Glutamatergic neuron (in vitro differentiated cells): Measurements from ENCODE around the gene INPP4B. TPM values are rescaled to one million over a fixed set of nuclear protein-coding genes. Genes with fewer than 3 reads are reported as not detected.

Experiments
- DNase-seq: peaks from one replicate; pipeline ENCODE4 v3.0.0; 2022
- H3K27ac Mint-ChIP-seq: one replicate; pipeline ENCODE4 v1.8.0; 2020; ENCODE audit warnings: mild to moderate bottlenecking, mixed read lengths, inconsistent platforms; ENCODE audit not compliant: unreplicated experiment
- H3K27me3 Mint-ChIP-seq: one replicate; pipeline ENCODE4 v1.8.0; 2020; ENCODE audit warnings: mild to moderate bottlenecking, moderate library complexity, mixed read lengths, inconsistent platforms; ENCODE audit not compliant: unreplicated experiment
- H3K36me3 Mint-ChIP-seq: one replicate; pipeline ENCODE4 v1.8.0; 2020; ENCODE audit warnings: mild to moderate bottlenecking, mixed read lengths, inconsistent platforms; ENCODE audit not compliant: unreplicated experiment
- H3K4me1 Mint-ChIP-seq: one replicate; pipeline ENCODE4 v1.8.0; 2020; ENCODE audit warnings: mild to moderate bottlenecking, low read depth, mixed read lengths, inconsistent platforms; ENCODE audit not compliant: unreplicated experiment
- H3K4me3 Mint-ChIP-seq: one replicate; pipeline ENCODE4 v1.8.0; 2020; ENCODE audit warnings: mild to moderate bottlenecking, mixed read lengths, inconsistent platforms; ENCODE audit not compliant: unreplicated experiment
- H3K9me3 Mint-ChIP-seq: one replicate; pipeline ENCODE4 v1.8.0; 2020; ENCODE audit warnings: mild to moderate bottlenecking, moderate library complexity, mixed read lengths, inconsistent platforms; ENCODE audit not compliant: unreplicated experiment
- total RNA-seq: library from RNA; stranded (reverse); fragmentation: NEBNext Ultra II Directional; extraction: Animal tissue kit (Norgen Biotek cat#: 25700); gene quantifications from one replicate; pipeline ENCODE4 v1.2.1, GENCODE V29; 2021; ENCODE audit not compliant: unreplicated experiment
- TF ChIP-seq, protein P1 (sequence below): fragments of 200-600 bp; sonication (generic); IDR thresholded peaks from one replicate; pipeline ENCODE4 v1.5.0; 2021; ENCODE audit not compliant: partially characterized antibody, unreplicated experiment

INPP4B gene
- total RNA-seq, 1 donor from 2014 or later = 2.4 TPM

DNA sequence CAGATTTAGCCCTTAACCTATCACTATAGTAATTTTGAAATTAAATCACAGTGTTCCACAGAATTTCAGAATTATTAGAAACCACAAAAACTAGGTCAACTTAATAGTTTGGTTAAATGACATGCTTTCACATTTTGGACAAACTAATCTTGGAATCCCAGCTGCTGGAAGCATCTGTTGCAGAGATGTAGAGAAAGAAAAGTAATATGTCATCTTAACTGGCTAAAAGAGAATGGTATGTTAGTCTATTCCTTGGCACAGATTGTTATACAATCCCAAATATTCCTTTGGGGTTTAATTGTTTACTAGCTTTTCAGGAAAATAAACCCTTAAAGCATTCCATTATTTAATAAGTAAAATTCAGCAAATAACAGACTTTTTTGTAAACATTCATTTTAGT lies 689.8 kb downstream of the INPP4B start:
- Mint-ChIP-seq H3K27ac (no peak overlapping the region), H3K4me1 (no peaks in the 10 kb centered on the region), H3K9me3 (no peaks in the 10 kb centered on the region), H3K27me3 (peaks cover 1% of the 10 kb centered on the region), H3K36me3 (no peaks in the 10 kb centered on the region), H3K4me3 (no peak overlapping the region)
- TF ChIP-seq, protein P1, sequence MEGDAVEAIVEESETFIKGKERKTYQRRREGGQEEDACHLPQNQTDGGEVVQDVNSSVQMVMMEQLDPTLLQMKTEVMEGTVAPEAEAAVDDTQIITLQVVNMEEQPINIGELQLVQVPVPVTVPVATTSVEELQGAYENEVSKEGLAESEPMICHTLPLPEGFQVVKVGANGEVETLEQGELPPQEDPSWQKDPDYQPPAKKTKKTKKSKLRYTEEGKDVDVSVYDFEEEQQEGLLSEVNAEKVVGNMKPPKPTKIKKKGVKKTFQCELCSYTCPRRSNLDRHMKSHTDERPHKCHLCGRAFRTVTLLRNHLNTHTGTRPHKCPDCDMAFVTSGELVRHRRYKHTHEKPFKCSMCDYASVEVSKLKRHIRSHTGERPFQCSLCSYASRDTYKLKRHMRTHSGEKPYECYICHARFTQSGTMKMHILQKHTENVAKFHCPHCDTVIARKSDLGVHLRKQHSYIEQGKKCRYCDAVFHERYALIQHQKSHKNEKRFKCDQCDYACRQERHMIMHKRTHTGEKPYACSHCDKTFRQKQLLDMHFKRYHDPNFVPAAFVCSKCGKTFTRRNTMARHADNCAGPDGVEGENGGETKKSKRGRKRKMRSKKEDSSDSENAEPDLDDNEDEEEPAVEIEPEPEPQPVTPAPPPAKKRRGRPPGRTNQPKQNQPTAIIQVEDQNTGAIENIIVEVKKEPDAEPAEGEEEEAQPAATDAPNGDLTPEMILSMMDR = no peak
- DNase-seq = no peak

GRCh38 chr4:142155347-142155746 lies 690.8 kb downstream of the INPP4B start:
- DNase-seq = no peak
- H3K4me3 Mint-ChIP-seq = no peak overlapping the region
- no peak overlapping the region for H3K27ac Mint-ChIP-seq
- TF ChIP-seq, protein P1 = no peak
- no peaks in the 10 kb centered on the region for H3K4me1 Mint-ChIP-seq
- H3K36me3 Mint-ChIP-seq = no peaks in the 10 kb centered on the region
- H3K27me3 Mint-ChIP-seq = peaks cover 1% of the 10 kb centered on the region
- no peaks in the 10 kb centered on the region for H3K9me3 Mint-ChIP-seq

GRCh38 chr4:142150483-142150882 lies 695.6 kb downstream of the INPP4B start:
- Mint-ChIP-seq H3K27me3 (peaks cover 1% of the 10 kb centered on the region), H3K27ac (no peak overlapping the region), H3K4me1 (no peaks in the 10 kb centered on the region), H3K4me3 (no peak overlapping the region), H3K9me3 (no peaks in the 10 kb centered on the region), H3K36me3 (no peaks in the 10 kb centered on the region)
- TF ChIP-seq, protein P1 = no peak
- DNase-seq = no peak

GRCh38 chr4:142144813-142145212 lies 701.3 kb downstream of the INPP4B start:
- Mint-ChIP-seq H3K27ac (no peak overlapping the region), H3K27me3 (no peaks in the 10 kb centered on the region), H3K4me1 (no peaks in the 10 kb centered on the region), H3K9me3 (no peaks in the 10 kb centered on the region), H3K4me3 (no peak overlapping the region), H3K36me3 (no peaks in the 10 kb centered on the region)
- TF ChIP-seq, protein P1 = no peak
- DNase-seq = no peak

DNA sequence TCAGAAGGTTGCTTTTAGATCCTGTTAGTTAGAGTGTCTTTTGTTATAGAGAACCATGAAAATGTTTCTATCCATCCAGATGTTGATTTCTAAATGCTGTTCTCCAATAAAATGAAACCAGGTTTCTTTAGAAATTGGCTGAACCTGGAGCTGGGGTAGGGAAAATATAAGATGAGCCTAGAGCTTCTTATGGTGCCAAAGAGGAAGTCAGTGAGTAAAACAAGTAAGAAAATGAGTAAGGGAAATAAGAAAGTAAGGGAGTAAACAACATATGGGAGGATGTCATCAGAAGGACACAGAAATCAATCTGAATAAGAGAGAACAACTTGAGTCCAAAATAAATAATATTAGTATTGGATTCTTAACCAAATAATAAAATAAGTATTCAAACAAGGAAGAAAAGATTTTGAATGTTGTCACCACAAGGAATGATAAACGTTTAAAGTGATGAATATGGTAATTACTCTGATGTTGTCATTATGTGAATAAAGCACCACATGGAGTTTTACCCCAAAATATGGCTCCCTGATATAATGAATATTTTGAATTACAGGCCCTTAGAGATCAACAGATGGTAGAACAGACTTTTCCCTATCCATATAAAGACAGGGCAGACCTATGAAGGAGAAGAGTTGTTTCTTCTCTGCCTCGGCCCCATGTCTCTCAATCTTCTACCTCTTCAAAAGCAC lies 703.6 kb downstream of the INPP4B start:
- no peak overlapping the region for H3K27ac Mint-ChIP-seq
- no peak for DNase-seq

More for the DNA sequence above, 703.6 kb downstream of the INPP4B start:
- Mint-ChIP-seq H3K4me1 (no peaks in the 10 kb centered on the region), H3K4me3 (no peak overlapping the region), H3K27me3 (no peaks in the 10 kb centered on the region), H3K36me3 (no peaks in the 10 kb centered on the region), H3K9me3 (no peaks in the 10 kb centered on the region)
- TF ChIP-seq, protein P1 = no peak
